ENCODE results near the gene KRTAP4-2. TPM values are rescaled to one million over a fixed set of nuclear protein-coding genes. Genes with fewer than 3 reads are reported as not detected.

The KRTAP4-2 gene
- total and polyA plus RNA-seq, 9 donors: not detected

DNA sequence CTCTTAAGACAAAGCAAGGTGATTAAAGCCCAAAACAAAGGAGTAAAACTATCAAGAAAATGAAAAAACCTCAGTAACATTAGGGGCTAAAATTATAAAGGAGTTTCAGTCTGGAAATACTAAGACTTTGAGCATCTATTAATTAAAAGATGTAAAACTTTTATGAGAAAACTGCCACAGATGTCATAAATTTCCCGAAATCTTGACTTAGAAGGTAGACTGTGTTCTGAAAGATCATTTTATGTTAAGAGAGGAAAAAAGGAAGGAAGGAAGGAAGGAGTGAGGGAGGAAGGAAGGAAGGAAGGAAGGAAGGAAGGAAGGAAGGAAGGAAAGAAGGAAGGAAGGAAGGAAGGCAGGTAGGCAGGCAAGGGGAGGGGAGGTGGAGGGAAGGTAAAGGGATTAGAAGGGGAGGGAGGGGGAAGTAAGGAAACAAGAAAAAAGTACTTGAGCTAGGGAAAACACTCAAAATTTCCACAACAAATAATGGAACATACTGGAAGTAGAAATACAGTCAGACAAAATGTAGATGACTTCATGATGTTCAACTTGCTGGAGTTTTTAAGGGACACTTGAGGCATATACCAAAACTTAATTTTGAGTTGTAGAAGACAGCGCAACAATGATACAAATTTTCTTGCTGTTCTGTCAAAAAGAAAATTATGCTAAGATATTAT lies 30.4 kb downstream of the KRTAP4-2 start:
- no peak for TF ChIP-seq POLR2A (IDR thresholded peaks at IDR 0.05)
- TF ChIP-seq, protein P1, sequence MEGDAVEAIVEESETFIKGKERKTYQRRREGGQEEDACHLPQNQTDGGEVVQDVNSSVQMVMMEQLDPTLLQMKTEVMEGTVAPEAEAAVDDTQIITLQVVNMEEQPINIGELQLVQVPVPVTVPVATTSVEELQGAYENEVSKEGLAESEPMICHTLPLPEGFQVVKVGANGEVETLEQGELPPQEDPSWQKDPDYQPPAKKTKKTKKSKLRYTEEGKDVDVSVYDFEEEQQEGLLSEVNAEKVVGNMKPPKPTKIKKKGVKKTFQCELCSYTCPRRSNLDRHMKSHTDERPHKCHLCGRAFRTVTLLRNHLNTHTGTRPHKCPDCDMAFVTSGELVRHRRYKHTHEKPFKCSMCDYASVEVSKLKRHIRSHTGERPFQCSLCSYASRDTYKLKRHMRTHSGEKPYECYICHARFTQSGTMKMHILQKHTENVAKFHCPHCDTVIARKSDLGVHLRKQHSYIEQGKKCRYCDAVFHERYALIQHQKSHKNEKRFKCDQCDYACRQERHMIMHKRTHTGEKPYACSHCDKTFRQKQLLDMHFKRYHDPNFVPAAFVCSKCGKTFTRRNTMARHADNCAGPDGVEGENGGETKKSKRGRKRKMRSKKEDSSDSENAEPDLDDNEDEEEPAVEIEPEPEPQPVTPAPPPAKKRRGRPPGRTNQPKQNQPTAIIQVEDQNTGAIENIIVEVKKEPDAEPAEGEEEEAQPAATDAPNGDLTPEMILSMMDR (IDR thresholded peaks at IDR 0.05): no peak
- TF ChIP-seq EP300 (IDR thresholded peaks at IDR 0.05): no peak
- H3K4me3 ChIP-seq: no peak overlapping the region
- no peaks in the 10 kb centered on the region for H3K9me3 ChIP-seq
- H3K27me3 ChIP-seq: no peaks in the 10 kb centered on the region
- intact Hi-C loops (cut with DNase I): no loop called here
- no peaks in the 10 kb centered on the region for H3K4me1 ChIP-seq (ENCODE audit: insufficient read depth)
- no peak overlapping the region for H3K27ac ChIP-seq
- DNase-seq: no peak
- H3K36me3 ChIP-seq: no peaks in the 10 kb centered on the region
- WGBS, 3 donors: 71 to 95% (median 93%) methylated on average over 2 of the region's 2 CpGs

- H3K36me3 ChIP-seq: no peaks in the 10 kb centered on the region
- no peaks in the 10 kb centered on the region for H3K27me3 ChIP-seq
- no peaks in the 10 kb centered on the region for H3K9me3 ChIP-seq
- no peak overlapping the region for H3K4me3 ChIP-seq
- 88 to 89% (median 88%) methylated on average over 2 of the region's 2 CpGs for WGBS, 3 donors
- H3K27ac ChIP-seq: no peak overlapping the region
- TF ChIP-seq, protein P1 (IDR thresholded peaks at IDR 0.05): no peak
- TF ChIP-seq EP300 (IDR thresholded peaks at IDR 0.05): no peak
- no peak for TF ChIP-seq POLR2A (IDR thresholded peaks at IDR 0.05)
- intact Hi-C loops (cut with DNase I): no loop called here
- no peaks in the 10 kb centered on the region for H3K4me1 ChIP-seq (ENCODE audit: insufficient read depth)
- no peak for DNase-seq
These were observed 32.8 kb downstream of the KRTAP4-2 start for GRCh38 chr17:41145261-41145660.

DNA sequence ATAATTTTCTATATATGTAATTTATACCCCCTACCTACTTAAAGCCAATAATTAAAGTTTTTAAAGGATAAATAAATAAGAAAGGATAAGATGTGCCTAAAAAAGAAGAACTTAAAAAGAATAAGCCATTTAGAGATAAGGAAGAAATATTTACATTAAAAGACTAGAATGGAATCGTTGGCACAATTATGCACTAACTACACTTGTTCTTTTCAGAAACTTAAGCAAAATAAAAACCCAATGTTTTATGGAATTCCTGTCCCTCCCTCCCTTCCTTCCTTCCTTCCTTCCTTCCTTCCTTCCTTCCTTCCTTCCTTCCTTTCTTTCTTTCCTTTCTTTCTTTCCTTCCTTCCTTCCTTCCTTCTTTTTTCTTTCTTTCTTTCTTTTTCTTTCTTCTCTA lies 33.2 kb downstream of the KRTAP4-2 start:
- TF ChIP-seq, protein P1 (IDR thresholded peaks at IDR 0.05): no peak
- TF ChIP-seq EP300 (IDR thresholded peaks at IDR 0.05) (no peak), POLR2A (IDR thresholded peaks at IDR 0.05) (no peak)
- DNase-seq: no peak
- Histone ChIP-seq H3K27ac (no peak overlapping the region), H3K9me3 (no peaks in the 10 kb centered on the region), H3K27me3 (no peaks in the 10 kb centered on the region), H3K4me3 (no peak overlapping the region), H3K4me1 (ENCODE audit: insufficient read depth) (no peaks in the 10 kb centered on the region), H3K36me3 (no peaks in the 10 kb centered on the region)
- 32 to 63% (median 42%) methylated on average over 1 of the region's 1 CpG for WGBS, 3 donors
- intact Hi-C loops (cut with DNase I): no loop called here

- no peaks in the 10 kb centered on the region for H3K4me1 ChIP-seq (ENCODE audit: insufficient read depth)
- no peaks in the 10 kb centered on the region for H3K36me3 ChIP-seq
- H3K9me3 ChIP-seq: no peaks in the 10 kb centered on the region
- no peak for DNase-seq
- no peaks in the 10 kb centered on the region for H3K27me3 ChIP-seq
- H3K4me3 ChIP-seq: no peak overlapping the region
- no peak overlapping the region for H3K27ac ChIP-seq
- intact Hi-C loops (cut with DNase I): no loop called here
- TF ChIP-seq, protein P1 (IDR thresholded peaks at IDR 0.05): no peak
- TF ChIP-seq EP300 (IDR thresholded peaks at IDR 0.05) (no peak), POLR2A (IDR thresholded peaks at IDR 0.05) (no peak)
These were observed 36.7 kb downstream of the KRTAP4-2 start for GRCh38 chr17:41141361-41141760.
